Ovary (tissue), 3 donors: ENCODE data around the gene TPRG1.

ENCODE experiments used
- CTCF ChIP-seq, 3 donors: fragments of 450-650 bp in 2 of 3; fragments of 200-600 bp in 1 of 3; IDR thresholded peaks; one replicate each; pipeline versions ENCODE4 v1.5.1 to v1.8.0; 2016 to 2022; ENCODE audit warnings: antibody characterized with exemption in 3 of 3, mild to moderate bottlenecking in 1 of 3
- POLR2A ChIP-seq: fragments of 450-650 bp; IDR thresholded peaks from one replicate; pipeline ENCODE4 v1.6.1; 2017; ENCODE audit warnings: antibody characterized with exemption, mild to moderate bottlenecking, moderate library complexity
- donor health status: DM: no; HTN: no; CAD: no.

- TF ChIP-seq CTCF (IDR thresholded peaks at IDR 0.05): no peak
- no peak for TF ChIP-seq POLR2A
Measured at GRCh38 chr3:189229196-189229828, 57.5 kb downstream of the TPRG1 start.
